GM10266 (cell line): ENCODE measurements around the gene BCL6.

Source experiments
- DNase-seq: peaks from one replicate; pipeline ENCODE4 v3.0.0; 2012; ENCODE audit errors: extremely low spot score
- CTCF ChIP-seq: IDR thresholded peaks from 2 replicates; pipeline ENCODE4 v1.5.1; 2012; ENCODE audit warnings: mild to moderate bottlenecking, low read depth; ENCODE audit not compliant: control insufficient read depth, insufficient read depth; ENCODE audit errors: missing control alignments

BCL6 gene

DNA sequence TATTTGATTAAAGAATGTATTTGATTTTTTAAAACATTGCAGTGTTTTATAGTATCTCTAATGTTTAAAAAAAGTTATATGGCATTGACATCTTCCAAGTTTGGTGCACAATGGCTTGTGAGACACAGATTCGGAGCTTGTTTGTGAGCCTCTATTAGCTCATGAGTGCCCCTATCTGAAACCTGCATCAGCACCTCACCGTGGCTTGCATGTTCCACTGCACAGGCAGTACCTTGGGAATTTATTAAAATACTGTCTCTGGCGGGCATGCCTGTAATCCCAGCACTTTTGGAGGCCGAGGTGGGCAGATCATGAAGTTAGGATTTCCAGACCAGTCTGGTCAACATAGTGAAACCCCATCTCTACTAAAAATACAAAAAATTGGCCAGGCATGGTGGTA, 36.1 kb downstream of the BCL6 start:
- no peak for TF ChIP-seq CTCF
- DNase-seq, result no peak

DNA sequence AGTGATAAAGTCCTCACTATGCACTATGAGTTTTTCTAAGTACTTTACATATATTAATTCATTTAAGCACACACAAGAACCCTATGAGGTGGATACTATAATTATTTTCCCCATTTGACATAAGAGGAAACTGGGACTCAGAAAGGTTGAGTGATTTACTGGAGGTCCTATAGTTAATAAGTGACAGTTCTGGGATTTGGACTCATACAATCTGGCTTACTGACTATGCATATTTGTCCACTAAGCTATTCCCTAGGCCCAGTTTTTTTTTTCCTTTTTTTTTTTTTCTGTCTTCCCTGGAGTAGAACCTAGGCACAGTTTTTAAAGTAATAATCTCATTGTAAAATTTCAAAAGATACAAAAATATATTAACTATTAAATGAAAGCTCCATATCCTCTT, 36.6 kb downstream of the BCL6 start:
- no peak for DNase-seq

DNA sequence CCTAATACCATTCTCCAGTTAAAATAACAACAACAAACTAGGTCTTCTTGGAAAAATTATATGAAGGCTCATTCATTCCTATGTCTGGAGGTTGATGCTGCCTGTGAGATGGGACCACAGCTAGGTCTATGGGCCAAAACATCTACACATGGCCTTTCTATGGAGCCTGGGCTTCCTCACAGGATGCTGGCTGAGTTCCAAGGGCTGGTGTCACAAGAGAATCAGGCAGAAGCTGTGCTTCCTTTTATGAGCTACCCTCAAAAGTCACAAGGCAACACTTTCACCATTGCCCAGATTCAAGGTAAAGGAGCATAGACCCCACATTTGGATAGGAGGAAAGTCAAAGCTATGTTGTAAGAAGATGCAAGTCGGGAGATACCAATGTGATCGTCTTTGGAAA, 38.3 kb downstream of the BCL6 start:
- no peak for DNase-seq
- no peak for TF ChIP-seq CTCF

More for the DNA sequence above, 36.6 kb downstream of the BCL6 start:
- no peak for TF ChIP-seq CTCF

DNA sequence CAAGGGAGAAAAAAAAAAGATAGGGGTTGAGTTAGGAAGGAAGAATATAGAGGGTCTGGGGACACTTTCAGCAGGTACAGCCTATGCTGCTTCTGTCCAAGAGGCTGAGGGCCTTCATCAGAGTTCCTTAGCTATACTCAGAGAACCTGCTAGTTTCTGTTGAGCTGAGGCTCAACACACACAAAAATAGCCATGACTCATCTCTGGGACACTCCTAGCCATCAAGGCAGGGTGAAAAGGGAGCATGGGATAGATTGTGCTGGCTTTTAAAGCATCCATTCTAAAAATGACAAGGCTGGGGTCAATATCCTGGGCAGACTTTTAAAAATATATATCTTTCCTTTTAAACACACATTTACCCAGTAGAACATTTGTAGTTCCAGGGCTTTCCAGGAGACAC, 40.1 kb downstream of the BCL6 start:
- DNase-seq, result no peak

DNA sequence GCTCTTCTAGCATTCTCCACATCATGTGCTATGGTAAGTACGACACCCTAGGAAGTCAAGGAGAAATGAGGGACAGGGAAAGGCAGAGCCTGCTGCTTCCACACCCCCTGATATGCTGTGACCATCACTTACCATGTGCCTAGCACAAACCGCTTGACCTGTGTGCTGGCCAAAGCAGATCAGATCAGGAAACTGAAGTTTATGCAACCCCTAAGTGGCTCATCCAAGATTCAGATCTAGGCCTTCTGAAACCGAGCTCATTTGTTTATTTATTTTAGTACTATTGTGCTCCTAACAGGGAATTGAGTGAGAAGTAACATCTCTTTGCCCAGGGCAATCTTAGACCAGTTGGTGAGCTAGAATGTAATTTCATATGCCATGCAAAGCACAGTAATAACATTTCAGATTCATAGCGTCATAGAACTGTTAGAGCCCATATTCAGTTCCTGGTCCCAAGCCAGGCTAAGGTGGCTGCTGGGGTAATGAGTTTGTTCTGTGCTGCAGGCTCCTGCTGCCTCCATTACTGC, 42.7 kb downstream of the BCL6 start, which contains the start of gene RTP2:
Gene RTP2 (minus strand): TSS at position 51 of the 527 bp plus-strand sequence. CDS start 429 bp downstream, outside the sequence.
- TF ChIP-seq CTCF, result no peak
- no peak for DNase-seq

More for the DNA sequence above, 40.1 kb downstream of the BCL6 start:
- no peak for TF ChIP-seq CTCF

- TF ChIP-seq CTCF, result no peak
- DNase-seq, result no peak
Measured at GRCh38 chr3:187700249-187700648, 45.0 kb downstream of the BCL6 start.

DNA sequence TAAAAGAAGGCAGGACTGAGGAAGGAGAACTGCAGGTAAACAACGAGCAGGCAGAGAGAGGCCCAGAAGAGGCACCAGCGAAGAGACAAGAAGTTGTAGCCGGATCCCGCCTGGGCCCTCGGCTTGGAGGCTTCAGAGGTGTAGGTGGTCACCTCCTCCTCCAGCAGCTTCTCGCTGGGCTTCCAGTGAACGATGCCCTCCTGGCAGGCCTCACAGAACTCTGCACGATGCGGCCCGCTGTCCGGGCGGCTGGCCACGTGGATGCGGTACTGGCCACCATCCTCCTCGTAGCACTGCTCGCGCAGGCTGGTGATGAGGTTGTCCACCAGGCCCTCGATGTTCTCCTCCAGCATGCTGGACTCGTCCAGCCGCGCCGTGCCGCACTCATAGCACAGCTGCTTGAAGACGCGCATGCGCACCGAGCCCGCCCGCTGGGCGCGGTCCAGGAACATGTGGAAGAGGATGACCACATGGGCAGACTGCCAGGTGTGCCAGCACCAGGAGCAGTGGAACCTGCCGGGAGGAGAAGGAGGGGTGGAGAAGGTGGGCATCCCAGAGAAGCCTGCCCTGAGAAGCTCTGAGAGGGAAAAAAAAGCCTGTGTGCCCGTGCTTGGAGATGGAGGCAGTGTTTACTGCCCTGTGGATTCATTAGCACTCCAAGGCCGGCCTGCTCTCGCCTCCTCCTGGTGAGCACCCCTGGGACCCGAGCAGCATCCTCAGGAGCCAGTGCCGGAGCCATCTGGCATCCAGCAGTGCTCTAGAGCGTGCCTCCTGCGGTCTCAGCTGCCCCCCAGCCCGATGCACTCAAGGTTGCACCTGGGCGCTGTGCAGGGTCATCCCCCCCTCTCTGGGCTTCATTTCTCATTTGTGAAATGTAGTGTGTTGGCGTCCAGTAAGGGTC, 46.5 kb downstream of the BCL6 start:
- no peak for DNase-seq
- no peak for TF ChIP-seq CTCF
